HG02885 (cell line): ENCODE measurements around the gene TMSB15B.
"Not testable (repeated sequence)": the region's sequence is repeated elsewhere in the genome, so short reads cannot be mapped to it uniquely, and the experiment has no call there.

Source experiments
- ATAC-seq: cut with Tn5 transposase; IDR thresholded peaks from one replicate; pipeline ENCODE4 v1.9.1; 2021; ENCODE audit warnings: mild to moderate bottlenecking; ENCODE audit not compliant: unreplicated experiment, poor library complexity

The TMSB15B gene

DNA sequence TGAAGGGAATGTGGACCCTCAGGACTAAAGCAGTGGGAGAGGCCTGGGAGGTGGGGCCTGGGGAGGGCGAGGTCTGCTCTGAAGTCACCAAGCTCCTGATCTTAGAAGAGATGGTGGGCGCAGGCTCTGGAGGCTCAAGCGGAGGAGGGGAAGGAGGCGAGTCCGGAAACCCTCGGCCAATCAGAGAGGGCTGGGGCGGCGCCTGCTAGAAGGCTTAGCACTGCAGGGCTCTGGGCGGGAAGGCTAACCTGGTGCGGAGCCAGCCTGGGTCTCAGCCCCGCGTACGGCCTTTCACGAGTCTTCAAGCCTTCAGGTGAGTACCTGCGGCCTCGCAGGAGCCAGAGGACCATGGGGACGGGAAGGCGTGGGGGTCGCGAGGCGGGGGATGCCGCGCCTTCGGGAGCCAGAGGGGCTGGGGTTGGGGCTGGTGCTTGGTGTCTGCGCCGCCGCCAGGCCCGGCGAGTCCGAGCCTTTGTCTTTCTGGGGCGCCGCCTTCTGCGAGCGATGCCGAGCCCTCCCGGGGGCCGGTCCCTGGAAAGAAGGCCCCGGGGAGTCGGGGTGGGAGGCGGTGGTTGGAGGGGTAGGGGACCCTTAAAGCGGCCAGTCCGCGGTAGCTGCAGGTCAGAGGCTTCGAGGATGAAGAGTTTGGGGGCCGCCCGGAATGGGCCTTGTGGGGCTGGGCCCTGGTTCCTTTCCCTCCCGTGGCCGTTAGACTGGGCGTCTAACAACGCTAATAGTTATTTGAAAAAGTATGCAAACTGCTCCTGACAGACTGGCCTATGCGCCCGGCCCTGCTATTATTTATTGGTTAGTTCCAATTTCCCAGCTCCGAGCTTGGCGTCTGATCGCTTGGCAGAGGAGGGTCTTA is at the start of gene TMSB15B:
Gene TMSB15B (plus strand): TSS at position 217 of the 868 bp plus-strand sequence.
- peak; percentile 62 for ATAC-seq

DNA sequence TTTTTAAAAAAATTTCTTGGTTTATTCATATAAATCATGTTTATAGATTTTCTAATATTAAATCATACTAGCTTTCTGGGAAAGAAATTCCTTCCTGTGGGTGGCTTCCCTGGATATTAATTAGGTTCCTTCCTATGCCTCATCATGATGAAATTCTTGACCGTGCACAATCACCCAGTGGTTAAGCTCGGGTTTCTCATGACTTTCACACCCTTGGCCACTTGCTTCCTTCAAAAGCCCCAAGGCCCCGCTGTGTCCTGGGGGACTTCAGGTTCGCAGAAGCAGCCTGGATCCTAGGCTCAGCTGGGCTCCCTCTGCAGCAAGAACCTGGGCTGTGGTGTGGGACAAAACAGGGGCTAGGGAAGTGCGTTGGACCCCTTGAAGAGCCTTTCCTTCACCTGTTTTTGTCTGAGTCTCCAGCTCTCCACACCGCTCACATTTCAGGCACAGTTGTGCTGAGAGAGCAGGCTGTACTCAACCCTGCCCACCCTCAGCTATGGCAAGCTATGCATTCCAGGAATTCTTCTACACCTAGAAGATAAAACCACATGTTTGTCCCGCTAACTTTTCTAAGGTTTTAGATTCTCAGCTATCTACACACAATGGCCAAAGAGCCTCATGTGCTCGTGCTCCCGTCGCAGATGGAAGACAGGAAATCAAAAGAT is 48.9 kb upstream of the TMSB15B start:
- no peak for ATAC-seq

DNA sequence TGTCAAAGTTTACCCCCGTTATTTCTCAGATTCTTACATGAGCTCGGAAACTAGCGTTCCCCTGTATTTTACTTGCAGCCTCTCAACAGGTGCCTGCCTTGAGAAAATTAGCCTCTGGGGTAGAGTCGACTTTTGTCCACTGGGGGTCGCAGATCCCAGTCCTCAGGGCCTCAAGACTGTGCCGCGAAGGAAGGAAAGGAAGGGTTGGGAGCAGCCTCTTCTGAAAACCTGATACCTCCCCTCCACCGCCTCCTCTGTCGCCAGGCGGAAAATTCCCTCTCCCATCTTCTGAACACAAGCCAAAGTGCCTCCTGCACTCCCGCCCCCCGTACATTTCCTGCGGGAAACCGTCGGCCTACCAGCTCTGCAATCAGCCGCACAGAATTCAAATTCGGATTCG is 44.4 kb upstream of the TMSB15B start:
- peak; percentile 44 for ATAC-seq

DNA sequence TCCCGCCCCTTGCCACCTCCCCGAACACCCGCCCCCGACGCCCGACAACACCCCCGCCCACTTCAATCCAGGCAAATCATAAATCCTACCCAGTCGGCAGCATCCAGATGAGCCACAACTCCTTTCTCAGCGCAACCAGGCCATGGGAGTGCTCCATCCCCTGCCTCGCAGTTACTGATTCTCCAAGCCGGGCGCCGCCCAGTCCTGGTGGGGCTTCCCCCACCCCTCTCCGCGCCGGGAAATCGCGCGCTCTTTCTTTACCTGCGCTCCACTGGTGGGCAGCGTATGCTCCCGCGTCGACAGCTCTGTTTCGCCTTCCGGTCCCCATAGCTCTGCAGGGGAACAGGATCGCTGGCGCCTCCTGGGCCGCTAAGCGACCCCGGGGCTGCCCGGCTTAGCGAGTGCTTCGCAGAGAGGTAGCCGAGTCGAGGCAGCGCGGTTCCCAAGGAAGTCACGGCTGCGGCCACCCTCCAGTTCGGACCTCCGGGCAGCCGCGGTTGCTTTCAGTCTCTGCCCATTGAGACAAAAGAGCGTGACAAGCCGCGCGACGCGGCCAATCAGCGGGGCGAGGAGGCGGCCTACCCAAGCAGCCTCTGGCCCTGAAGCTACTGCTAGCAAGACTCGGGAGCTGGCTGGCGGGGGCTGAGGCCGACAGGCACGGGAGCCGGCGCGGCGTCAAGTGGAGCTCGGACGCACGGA is 43.7 kb upstream of the TMSB15B start:
- ATAC-seq, result peak; percentile 66

DNA sequence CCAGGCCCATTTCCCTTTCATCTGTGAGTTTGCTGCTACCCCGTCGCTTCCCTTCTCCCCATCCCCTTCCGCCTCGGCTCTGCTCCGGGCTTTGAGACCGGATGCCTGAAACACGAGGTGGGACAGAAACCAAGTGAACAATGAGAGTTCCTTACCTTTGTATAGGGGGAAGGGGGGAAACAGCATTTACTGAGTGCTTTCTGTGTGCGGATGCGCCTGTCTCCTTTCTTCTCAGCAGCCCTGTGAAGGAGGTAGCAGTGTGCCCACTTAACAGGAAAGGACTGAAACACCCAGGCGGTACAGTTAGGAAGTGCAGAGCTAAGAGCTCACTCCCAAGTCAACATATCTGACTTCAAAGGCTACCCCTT is 43.2 kb upstream of the TMSB15B start:
- peak; percentile 57 for ATAC-seq

DNA sequence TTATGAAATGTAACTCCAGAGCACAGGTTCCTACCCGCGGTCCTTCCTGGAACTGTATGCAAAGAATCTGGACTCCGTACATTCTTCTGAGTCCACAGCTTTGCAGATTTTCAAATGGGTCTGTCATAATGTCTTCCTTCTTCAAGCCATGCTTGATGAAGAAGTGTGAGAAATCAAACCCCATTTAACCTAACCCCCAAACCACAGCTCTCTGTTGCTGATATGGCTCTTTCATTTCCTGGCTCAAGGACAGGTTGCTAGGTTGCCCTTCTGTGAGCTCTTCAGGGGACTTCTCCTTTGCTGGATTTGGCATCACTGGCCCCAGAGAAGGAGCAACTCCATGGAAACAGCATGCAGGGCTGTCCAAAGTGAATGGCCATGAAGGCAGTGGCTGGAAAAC is 41.9 kb upstream of the TMSB15B start:
- ATAC-seq, result peak; percentile 50

DNA sequence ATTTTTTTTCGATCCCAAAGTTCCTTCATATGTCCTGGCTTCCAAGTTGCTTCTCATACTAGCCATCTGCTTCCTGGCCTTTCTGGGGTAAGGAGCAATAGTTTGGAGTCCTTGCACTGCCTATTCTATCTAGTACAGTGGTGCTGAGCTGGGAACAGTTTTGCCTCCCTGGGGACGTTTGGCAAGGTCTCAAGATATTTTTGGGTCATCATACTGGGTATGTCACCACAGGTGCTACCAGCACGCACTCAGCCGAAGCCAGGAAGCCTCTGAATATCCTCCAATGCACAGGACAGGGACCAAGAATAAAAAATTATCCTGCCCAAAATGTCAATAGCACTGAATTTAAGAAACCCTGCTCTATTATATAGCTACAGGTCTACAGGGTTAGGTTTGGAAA is 35.4 kb upstream of the TMSB15B start:
- peak; percentile 64 for ATAC-seq

DNA sequence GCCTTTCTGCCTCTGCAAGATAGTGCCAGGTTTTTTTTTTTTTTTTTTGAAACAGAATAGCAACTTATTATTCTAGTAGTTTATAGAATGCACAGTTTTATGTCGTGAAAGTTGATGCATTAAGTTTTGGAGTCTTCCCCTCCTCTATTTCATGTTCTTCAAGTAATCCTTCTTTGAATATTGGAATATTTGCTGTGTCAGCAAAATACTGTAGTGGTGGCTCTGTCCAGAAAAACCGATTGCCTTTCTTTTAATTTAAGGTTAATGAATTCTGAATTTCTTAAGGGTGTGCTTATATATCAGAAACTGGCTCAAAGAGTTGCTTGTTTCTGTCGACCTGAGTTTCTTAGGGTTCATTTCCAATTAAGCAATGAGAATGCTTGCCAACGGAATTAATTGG is 34.8 kb upstream of the TMSB15B start:
- no peak for ATAC-seq

DNA sequence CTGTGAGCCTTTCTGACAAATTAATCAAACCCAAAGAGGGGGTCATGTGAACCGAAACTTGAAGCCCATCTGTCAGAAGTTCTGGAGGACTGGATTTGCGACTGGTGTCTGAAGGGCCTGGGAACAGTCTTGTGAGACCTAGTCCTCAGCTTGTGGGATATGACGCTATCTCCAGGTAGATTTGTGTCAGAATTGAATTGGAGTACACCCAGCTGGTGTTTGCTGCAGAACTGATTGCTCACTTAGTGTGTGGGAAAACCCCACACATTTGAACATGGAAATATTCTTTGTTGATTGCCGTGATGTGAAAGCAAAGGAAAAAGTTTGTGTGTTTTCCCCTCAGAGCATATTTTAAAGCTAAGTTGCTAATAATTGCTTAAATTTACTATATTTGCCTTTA is 30.3 kb upstream of the TMSB15B start:
- ATAC-seq, result peak; percentile 86

DNA sequence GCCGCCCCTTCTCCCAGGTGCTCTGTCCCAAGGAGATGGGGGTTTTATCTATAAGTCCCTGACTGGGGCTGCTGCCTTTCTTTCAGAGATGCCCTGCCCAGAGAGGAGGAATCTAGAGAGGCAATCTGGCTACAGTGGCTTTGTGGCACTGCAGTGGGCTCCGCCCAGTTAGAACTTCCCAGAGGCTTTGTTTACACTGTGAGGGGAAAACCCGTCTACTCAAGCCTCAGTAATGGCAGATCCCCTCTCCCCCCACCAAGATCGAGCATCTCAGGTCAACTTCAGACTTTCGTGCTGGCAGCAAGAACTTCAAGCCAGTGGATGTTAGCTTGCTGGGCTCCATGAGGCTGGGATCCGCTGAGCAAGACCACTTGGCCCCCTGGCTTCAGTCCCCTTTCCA is 22.2 kb upstream of the TMSB15B start:
- not testable (repeated sequence) for ATAC-seq

DNA sequence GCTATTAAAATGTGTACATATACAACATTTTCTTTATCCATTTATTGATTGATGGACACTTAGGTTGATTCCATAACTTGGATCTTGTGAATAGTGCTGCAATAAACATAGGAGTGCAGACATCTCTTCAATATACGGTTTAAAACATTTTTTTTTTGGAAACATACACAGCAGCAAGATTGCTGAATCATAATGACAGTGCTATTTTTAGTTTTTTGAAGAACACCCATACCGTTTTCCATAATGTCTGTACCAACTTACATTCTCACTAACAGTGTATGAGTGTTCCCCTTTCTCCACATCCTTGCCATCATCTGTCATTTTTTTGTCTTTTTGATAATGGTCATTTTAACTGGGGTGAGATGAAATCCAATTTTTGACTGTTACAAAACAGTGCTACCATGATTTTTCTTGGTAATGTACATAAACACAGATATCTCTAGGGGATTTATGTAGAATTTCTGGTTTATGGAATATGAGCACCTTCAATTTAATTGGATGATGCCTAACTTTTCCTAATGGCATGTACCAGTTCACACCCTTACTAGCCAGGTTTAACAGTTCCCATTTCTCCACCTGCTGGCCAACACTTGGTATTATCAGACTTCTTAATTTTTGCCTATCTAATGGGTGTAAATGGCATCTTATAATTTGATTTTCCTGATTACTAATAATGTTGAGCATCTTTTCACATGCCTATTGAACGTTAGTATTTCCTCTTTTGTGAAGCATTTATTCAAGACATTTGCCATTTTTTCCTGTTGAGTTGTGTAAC is 21.0 kb upstream of the TMSB15B start:
- peak; percentile 78 for ATAC-seq

DNA sequence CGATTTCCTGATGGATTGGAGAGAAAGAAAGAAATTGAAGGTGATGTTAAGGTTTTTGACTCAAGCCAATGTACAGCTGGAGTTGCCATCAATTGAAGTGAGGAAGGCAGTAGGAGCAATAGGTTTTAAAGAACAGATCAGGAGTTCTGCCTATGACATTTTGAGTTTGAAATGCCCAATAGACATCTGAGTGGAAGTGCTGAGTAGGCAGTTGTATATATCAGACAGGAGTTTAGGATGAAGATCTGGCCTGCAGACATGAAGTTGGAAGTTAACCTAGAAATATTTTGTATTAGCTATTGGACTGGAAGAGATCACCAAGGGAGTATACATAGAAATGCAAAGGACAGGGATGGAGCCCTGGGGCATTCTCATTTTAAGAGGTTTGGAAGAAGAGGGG is 12.9 kb upstream of the TMSB15B start:
- no peak for ATAC-seq

DNA sequence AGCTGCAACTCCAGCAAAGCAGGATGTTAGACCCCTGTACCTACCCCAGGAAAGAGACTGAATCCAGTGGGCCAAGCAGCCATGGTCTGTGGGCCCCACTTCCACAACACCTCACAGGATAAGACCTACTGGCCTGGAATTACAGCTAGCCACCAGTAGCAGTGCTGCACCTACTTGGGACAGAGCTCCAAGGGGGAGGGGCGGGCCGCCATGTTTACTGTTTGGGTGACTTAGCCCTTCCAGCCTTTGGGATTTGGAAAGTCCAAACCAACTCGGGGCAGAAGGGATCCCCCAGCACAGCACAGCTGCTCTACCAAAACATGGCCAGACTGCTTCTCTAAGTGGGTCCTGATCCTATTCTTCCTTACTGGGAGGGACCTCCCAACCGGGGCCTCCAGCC is 9.1 kb upstream of the TMSB15B start:
- ATAC-seq, result no peak

DNA sequence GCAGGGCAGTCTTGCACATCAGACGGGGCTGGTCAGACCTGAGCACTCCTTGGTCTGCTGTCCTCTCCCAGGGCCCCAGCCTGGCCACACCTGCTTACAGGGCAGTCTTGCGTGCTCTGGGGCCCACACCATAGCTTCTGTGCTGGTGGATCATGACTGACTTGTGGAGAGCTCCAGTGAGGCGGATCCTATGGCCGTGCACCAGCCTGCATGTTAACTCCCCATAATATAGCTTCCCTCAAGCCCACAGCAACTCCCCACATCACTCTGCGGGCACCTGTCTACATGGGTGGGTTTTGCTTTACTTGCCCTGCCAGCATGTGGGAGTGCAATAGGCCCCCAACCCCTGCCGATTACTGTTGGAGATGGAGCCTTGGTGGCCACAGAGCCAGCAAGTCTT is 8.2 kb upstream of the TMSB15B start:
- ATAC-seq, result no peak

DNA sequence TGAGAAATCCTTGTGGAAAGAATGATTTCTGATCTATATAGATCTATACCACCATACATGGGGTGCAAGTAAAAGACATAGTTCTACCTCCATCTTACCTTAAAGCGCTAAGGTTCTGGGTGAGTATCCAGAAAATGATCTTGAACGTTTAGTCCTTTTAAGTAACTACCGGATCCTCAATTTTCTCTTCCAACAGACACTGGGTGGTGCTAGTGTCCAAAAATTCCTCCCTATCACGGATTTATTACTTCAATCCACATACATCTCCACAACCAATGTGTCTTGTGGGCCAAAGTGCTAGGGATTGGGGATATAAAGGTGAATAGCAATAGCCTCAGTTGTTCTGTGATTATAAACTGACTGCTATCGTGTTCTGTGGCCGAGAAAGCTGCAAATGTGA is 1.8 kb upstream of the TMSB15B start:
- not testable (repeated sequence) for ATAC-seq

DNA sequence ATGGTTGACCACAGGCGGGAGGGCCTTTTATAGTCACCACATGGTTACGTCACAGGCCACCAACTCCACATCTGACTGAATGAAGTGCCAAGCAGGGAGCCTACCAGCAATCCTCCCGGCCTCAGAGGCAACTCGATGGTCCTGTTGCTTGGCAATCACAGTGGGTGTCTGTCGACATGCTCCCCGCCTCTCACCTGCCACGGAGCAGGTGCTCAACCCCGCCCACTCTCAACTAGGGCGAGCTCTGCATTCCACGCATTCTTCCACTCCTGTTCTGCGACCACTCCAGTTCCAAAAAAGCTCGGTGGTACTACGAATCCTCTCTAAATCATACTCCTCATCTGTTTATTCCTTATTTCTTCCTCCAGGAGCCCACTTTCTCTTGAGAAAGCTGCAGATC is 21.1 kb downstream of the TMSB15B start:
- ATAC-seq, result not testable (repeated sequence)

DNA sequence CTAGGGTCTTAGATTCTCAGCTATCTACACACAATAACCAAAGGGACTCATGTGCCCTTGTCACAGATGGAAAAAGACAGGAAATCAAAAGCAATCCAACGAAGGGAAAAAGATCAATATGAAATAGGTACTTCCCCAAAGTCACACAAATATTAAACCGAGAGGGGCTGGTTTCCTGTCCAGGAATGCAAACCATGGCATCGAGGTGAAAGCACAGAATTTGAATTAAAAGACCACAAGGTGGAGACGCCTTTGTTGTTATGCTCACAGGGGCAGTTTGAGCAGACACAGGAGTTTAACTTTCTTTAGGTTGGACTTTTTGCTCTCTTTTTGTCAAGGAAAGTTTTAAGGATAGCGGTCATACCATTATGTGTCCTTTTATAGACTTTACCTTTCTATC is 36.8 kb downstream of the TMSB15B start:
- ATAC-seq, result peak; percentile 76

DNA sequence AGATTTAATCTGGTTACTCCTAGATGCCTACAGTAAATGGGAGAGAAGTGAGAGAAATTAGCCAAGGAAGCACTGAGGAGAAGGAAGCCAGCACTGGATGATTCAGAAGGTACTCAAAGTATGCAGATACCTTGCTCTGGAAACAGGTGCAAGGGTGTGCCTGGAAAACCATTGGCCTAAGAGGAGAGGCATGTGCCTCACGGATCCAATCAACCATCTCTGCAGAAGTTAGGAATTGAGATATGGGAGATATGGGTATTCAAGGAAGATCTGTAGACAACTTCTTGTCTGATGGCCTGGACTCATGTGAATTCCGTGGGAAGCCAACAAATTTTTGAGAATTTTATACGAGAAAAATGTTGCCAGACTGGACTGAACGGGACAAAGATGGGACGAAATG is 46.4 kb downstream of the TMSB15B start:
- ATAC-seq, result no peak

DNA sequence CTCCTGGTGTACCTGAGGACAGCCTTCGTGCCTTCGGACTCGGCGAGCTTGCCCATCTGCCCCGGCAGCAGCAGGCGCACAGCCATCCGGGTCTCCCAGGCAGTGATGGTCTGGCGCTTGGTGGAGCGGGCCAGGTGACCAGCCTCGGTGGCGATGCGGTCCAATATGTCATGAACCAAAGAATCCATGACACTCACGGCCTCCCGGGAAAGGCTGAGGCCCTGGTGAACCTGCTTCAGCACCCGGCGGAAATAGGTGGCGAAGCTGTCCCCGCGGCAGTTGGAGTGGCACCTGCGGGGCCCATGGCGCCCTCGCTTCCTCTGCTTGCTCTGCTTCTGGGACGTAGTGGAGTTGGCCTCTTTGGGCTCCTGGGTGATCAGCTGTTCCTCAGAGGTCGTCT is 50.7 kb downstream of the TMSB15B start:
- ATAC-seq, result no peak

DNA sequence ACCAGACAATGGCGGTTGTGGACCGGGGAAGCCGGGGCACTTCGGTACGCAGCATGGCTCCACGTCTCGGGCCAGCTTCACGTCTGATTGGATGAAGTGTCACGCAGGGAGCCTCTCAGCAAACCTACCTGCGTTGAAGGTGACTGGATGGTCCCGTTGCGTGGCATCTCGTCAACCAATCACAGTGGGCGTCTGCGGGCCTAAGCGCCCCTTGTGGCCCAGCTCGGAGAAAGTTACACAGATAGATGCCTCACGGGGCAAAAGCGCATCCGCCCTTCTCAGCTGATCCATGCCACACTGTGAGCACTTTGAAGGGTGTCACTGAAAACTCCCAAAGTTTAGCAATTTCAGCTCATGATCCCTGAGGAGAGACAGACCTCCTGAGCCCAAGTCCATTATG is 51.2 kb downstream of the TMSB15B start, which contains the start of gene H2BW1:
Gene H2BW1 (minus strand): TSS at position 103 of the 400 bp plus-strand sequence. CDS start 132 bp downstream, outside the sequence.
- ATAC-seq, result no peak
